DOHH2 (cell line): ENCODE measurements around the gene CHST1.

Experiments
- CTCF ChIP-seq: fragments of 200-600 bp; sonication (generic); IDR thresholded peaks from one replicate; pipeline ENCODE4 v1.5.1; 2014; ENCODE audit warnings: antibody characterized with exemption, mild to moderate bottlenecking, low read depth, low read length; ENCODE audit not compliant: poor library complexity, severe bottlenecking
- EZH2phosphoT487 ChIP-seq: fragments of 200-600 bp; sonication (generic); IDR thresholded peaks from 2 replicates; pipeline ENCODE4 v1.6.1; 2017; ENCODE audit warnings: borderline replicate concordance, mild to moderate bottlenecking, antibody characterized with exemption, low read length, moderate library complexity, mixed read lengths

GRCh38 chr11:45670386-45671135, 5.1 kb upstream of the CHST1 start:
- no peak for TF ChIP-seq CTCF
- no peak for TF ChIP-seq EZH2phosphoT487
